HL-60 (cell line): ENCODE results near the gene ZDHHC21.

ENCODE experiments used
- GABPA ChIP-seq: IDR thresholded peaks from 2 replicates; pipeline ENCODE4 v1.6.1; 2012; ENCODE audit warnings: low read depth
- POLR2AphosphoS5 ChIP-seq: IDR thresholded peaks from 2 replicates; pipeline ENCODE4 v1.6.1; 2012; ENCODE audit warnings: low read depth
- SPI1 ChIP-seq: IDR thresholded peaks from 2 replicates; pipeline ENCODE4 v1.6.1; 2012; ENCODE audit warnings: low read depth, mild to moderate bottlenecking, borderline replicate concordance
- TF ChIP-seq, protein P1 (sequence below): IDR thresholded peaks from one replicate; pipeline ENCODE4 v1.5.1; 2011; ENCODE audit warnings: low read length, control low read depth, inconsistent platforms; ENCODE audit not compliant: insufficient read depth
- TF ChIP-seq, protein P2 (sequence below): IDR thresholded peaks from 2 replicates; pipeline ENCODE4 v1.6.1; 2012; ENCODE audit warnings: low read depth; ENCODE audit not compliant: insufficient replicate concordance

DNA sequence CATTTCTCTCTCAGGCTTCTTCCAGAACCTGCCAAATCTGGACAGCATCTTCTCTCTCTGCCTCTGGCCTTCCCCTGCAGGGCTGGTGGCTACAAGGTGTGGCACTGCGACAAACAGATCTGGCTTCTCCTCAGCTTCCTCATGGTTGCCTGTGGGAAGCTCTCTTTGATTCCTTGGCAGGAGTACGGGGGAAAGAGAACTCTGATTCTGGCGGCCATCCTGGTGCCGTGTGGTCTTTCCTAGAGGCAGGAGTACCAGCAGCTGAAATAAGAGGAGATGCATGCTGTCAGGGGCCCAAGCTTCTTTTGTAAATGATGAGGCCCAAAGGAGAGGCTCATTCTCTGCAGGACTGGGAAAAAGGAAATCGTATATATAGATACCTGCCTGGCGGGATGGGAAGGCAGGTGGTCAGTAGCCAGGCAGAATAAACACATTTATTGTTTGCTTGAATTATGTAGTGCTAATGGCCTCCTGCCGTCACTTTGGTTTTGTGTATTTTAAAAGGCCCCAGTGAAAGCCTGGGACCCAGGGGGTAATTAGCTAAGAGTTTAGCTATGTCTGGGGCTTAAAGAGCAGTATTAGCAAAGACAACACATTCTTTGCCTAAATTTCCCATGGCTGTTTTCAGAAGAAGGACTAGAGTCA is 29.3 kb upstream of the ZDHHC21 start, which contains the start of gene CER1:
- TF ChIP-seq, protein P1, sequence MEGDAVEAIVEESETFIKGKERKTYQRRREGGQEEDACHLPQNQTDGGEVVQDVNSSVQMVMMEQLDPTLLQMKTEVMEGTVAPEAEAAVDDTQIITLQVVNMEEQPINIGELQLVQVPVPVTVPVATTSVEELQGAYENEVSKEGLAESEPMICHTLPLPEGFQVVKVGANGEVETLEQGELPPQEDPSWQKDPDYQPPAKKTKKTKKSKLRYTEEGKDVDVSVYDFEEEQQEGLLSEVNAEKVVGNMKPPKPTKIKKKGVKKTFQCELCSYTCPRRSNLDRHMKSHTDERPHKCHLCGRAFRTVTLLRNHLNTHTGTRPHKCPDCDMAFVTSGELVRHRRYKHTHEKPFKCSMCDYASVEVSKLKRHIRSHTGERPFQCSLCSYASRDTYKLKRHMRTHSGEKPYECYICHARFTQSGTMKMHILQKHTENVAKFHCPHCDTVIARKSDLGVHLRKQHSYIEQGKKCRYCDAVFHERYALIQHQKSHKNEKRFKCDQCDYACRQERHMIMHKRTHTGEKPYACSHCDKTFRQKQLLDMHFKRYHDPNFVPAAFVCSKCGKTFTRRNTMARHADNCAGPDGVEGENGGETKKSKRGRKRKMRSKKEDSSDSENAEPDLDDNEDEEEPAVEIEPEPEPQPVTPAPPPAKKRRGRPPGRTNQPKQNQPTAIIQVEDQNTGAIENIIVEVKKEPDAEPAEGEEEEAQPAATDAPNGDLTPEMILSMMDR: no peak
- TF ChIP-seq POLR2AphosphoS5: no peak
- TF ChIP-seq, protein P2, sequence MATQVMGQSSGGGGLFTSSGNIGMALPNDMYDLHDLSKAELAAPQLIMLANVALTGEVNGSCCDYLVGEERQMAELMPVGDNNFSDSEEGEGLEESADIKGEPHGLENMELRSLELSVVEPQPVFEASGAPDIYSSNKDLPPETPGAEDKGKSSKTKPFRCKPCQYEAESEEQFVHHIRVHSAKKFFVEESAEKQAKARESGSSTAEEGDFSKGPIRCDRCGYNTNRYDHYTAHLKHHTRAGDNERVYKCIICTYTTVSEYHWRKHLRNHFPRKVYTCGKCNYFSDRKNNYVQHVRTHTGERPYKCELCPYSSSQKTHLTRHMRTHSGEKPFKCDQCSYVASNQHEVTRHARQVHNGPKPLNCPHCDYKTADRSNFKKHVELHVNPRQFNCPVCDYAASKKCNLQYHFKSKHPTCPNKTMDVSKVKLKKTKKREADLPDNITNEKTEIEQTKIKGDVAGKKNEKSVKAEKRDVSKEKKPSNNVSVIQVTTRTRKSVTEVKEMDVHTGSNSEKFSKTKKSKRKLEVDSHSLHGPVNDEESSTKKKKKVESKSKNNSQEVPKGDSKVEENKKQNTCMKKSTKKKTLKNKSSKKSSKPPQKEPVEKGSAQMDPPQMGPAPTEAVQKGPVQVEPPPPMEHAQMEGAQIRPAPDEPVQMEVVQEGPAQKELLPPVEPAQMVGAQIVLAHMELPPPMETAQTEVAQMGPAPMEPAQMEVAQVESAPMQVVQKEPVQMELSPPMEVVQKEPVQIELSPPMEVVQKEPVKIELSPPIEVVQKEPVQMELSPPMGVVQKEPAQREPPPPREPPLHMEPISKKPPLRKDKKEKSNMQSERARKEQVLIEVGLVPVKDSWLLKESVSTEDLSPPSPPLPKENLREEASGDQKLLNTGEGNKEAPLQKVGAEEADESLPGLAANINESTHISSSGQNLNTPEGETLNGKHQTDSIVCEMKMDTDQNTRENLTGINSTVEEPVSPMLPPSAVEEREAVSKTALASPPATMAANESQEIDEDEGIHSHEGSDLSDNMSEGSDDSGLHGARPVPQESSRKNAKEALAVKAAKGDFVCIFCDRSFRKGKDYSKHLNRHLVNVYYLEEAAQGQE: no peak
- no peak for TF ChIP-seq GABPA
- TF ChIP-seq SPI1: no peak
